Kidney tubule cell (primary cell): ENCODE data around the gene NDUFA7.
"Not testable (repeated sequence)": the region's sequence is repeated elsewhere in the genome, so short reads cannot be mapped to it uniquely, and the experiment has no call there.

Experiments used
- DNase-seq: peaks from one replicate; pipeline ENCODE4 v3.0.0-alpha.2; 2018; ENCODE audit warnings: low spot score

The NDUFA7 gene

GRCh38 chr19:8321067-8321985 lies at the start of gene NDUFA7, which contains the start of gene RPS28:
NDUFA7 (minus strand) TSS chr19:8321375; CDS start chr19:8321358, 17 bp downstream.
RPS28 (plus strand) TSS chr19:8321496; CDS start chr19:8321531, 35 bp downstream.
- DNase-seq, result peak; percentile 95

- no peak for DNase-seq
Measured at GRCh38 chr19:8370176-8371010, 49.2 kb upstream of the NDUFA7 start.

GRCh38 chr19:8367327-8368001 lies 46.3 kb upstream of the NDUFA7 start:
- DNase-seq, result peak; percentile 96

- no peak for DNase-seq
Measured at GRCh38 chr19:8366961-8367326, 45.8 kb upstream of the NDUFA7 start.

- no peak for DNase-seq
Measured at GRCh38 chr19:8366121-8366581, 45.0 kb upstream of the NDUFA7 start.

- peak; percentile 50 for DNase-seq
Measured at GRCh38 chr19:8363803-8364771, 42.9 kb upstream of the NDUFA7 start, which contains the start of gene ANGPTL4. ANGPTL4 (plus strand) TSS chr19:8364155; CDS start chr19:8364322, 167 bp downstream.

- DNase-seq, result peak; percentile 99
Measured at GRCh38 chr19:8361921-8362793, 41.0 kb upstream of the NDUFA7 start.

- DNase-seq, result no peak
Measured at GRCh38 chr19:8360196-8360595, 39.0 kb upstream of the NDUFA7 start.

GRCh38 chr19:8358948-8359347 lies 37.8 kb upstream of the NDUFA7 start:
- no peak for DNase-seq

- DNase-seq, result no peak
Measured at GRCh38 chr19:8357007-8357521, 35.9 kb upstream of the NDUFA7 start.

GRCh38 chr19:8355631-8356402 lies 34.6 kb upstream of the NDUFA7 start:
- DNase-seq, result peak; percentile 99

- DNase-seq, result not testable (repeated sequence)
Measured at GRCh38 chr19:8352845-8353244, 31.7 kb upstream of the NDUFA7 start.

GRCh38 chr19:8352134-8352827 lies 31.1 kb upstream of the NDUFA7 start:
- no peak for DNase-seq

- not testable (repeated sequence) for DNase-seq
Measured at GRCh38 chr19:8349629-8350372, 28.6 kb upstream of the NDUFA7 start.

GRCh38 chr19:8343483-8343844 lies 22.3 kb upstream of the NDUFA7 start:
- no peak for DNase-seq

- DNase-seq, result peak; percentile 91
Measured at GRCh38 chr19:8342684-8343482, 21.7 kb upstream of the NDUFA7 start, which contains the start of gene KANK3. KANK3 (minus strand) TSS chr19:8343262; CDS start chr19:8337828, 5,434 bp downstream.
